ENCODE results near the gene DHX29.
A peak's percentile ranks its signal among the peaks of the same experiment; 100 is the strongest.
"Not testable (repeated sequence)": the region's sequence is repeated elsewhere in the genome, so short reads cannot be mapped to it uniquely, and the experiment has no call there.

The DHX29 gene

GRCh38 chr5:55318237-55318636, 10.7 kb upstream of the DHX29 start:
- not testable (repeated sequence) for DNase-seq (ENCODE audit: low read depth in 1 of 2, low spot score in 1 of 2)

- no peak for DNase-seq (ENCODE audit: low read depth in 1 of 2, low spot score in 1 of 2)
Observed at GRCh38 chr5:55316837-55317236, 9.3 kb upstream of the DHX29 start.

GRCh38 chr5:55316289-55316688, 8.8 kb upstream of the DHX29 start:
- no peak for DNase-seq (ENCODE audit: low read depth in 1 of 2, low spot score in 1 of 2)

GRCh38 chr5:55313870-55314617, 6.5 kb upstream of the DHX29 start:
- DNase-seq (ENCODE audit: low read depth in 1 of 2, low spot score in 1 of 2) = no peak

- peak in 1 of 2 donors; percentile 2 for DNase-seq (ENCODE audit: low read depth in 1 of 2, low spot score in 1 of 2)
Observed at GRCh38 chr5:55308254-55308836, 851 bp upstream of the DHX29 start.

GRCh38 chr5:55306641-55307382, 682 bp downstream of the DHX29 start:
- no peak for DNase-seq (ENCODE audit: low read depth in 1 of 2, low spot score in 1 of 2)

GRCh38 chr5:55305345-55305744, 2.1 kb downstream of the DHX29 start:
- no peak for DNase-seq (ENCODE audit: low read depth in 1 of 2, low spot score in 1 of 2)

GRCh38 chr5:55304584-55304983, 2.9 kb downstream of the DHX29 start:
- DNase-seq (ENCODE audit: low read depth in 1 of 2, low spot score in 1 of 2) = no peak

GRCh38 chr5:55303238-55303690, 4.2 kb downstream of the DHX29 start:
- DNase-seq (ENCODE audit: low read depth in 1 of 2, low spot score in 1 of 2) = no peak

- DNase-seq (ENCODE audit: low read depth in 1 of 2, low spot score in 1 of 2) = no peak
Observed at GRCh38 chr5:55300890-55301289, 6.6 kb downstream of the DHX29 start.

- no peak for DNase-seq (ENCODE audit: low read depth in 1 of 2, low spot score in 1 of 2)
Observed at GRCh38 chr5:55294935-55295334, 12.6 kb downstream of the DHX29 start.

GRCh38 chr5:55290991-55291390, 16.5 kb downstream of the DHX29 start:
- DNase-seq (ENCODE audit: low read depth in 1 of 2, low spot score in 1 of 2) = no peak

- DNase-seq (ENCODE audit: low read depth in 1 of 2, low spot score in 1 of 2) = no peak
Observed at GRCh38 chr5:55289808-55290207, 17.7 kb downstream of the DHX29 start.

- no peak for DNase-seq (ENCODE audit: low read depth in 1 of 2, low spot score in 1 of 2)
Observed at GRCh38 chr5:55286411-55286933, 21.0 kb downstream of the DHX29 start.

GRCh38 chr5:55278778-55279177, 28.7 kb downstream of the DHX29 start:
- no peak for DNase-seq (ENCODE audit: low read depth in 1 of 2, low spot score in 1 of 2)

- no peak for DNase-seq (ENCODE audit: low read depth in 1 of 2, low spot score in 1 of 2)
Observed at GRCh38 chr5:55276771-55277170, 30.7 kb downstream of the DHX29 start.

GRCh38 chr5:55258339-55258738, 49.2 kb downstream of the DHX29 start:
- no peak for DNase-seq (ENCODE audit: low read depth in 1 of 2, low spot score in 1 of 2)

- DNase-seq (ENCODE audit: low read depth in 1 of 2, low spot score in 1 of 2) = no peak
Observed at GRCh38 chr5:55254802-55255201, 52.7 kb downstream of the DHX29 start.

GRCh38 chr5:55250064-55250463, 57.4 kb downstream of the DHX29 start:
- no peak for DNase-seq (ENCODE audit: low read depth in 1 of 2, low spot score in 1 of 2)

GRCh38 chr5:55241746-55242145, 65.7 kb downstream of the DHX29 start:
- no peak for DNase-seq (ENCODE audit: low read depth in 1 of 2, low spot score in 1 of 2)

- DNase-seq (ENCODE audit: low read depth in 1 of 2, low spot score in 1 of 2) = no peak
Observed at GRCh38 chr5:55236800-55237199, 70.7 kb downstream of the DHX29 start.

- no peak for DNase-seq (ENCODE audit: low read depth in 1 of 2, low spot score in 1 of 2)
Observed at GRCh38 chr5:55234121-55234700, 73.3 kb downstream of the DHX29 start.

All from stimulated activated CD4-positive, alpha-beta T cell treated with anti-CD3 and anti-CD28 coated beads, Interleukin-15, amount 100 ng/mL, for 1 hour (primary cell).